Calu3 (cell line): ENCODE results near the gene HSPA14. TPM values are rescaled to one million over a fixed set of nuclear protein-coding genes. Genes with fewer than 3 reads are reported as not detected.
"Not testable (repeated sequence)": the region's sequence is repeated elsewhere in the genome, so short reads cannot be mapped to it uniquely, and the experiment has no call there.

Source experiments
- BruUV-seq: library from RNA; stranded (reverse); fragments of 400-500 nt; replicated peaks from 2 replicates; lab custom pipeline; 2021; lab: Mats Ljungman, UMichigan
- CTCF ChIA-PET: fragments of 300-600 bp; sonication (Branson Sonifier 250); formaldehyde crosslinking; loops from one replicate; lab custom pipeline; 2022; ENCODE audit warnings: antibody characterized with exemption; lab: Charles Lee
- DNase-seq: peaks from one replicate; pipeline ENCODE4 v3.0.0; 2022
- H3K27ac Mint-ChIP-seq: one replicate; pipeline ENCODE4 v1.8.0; 2022; ENCODE audit warnings: mixed read lengths; ENCODE audit not compliant: unreplicated experiment
- H3K27me3 Mint-ChIP-seq: one replicate; pipeline ENCODE4 v1.8.0; 2022; ENCODE audit warnings: mixed read lengths; ENCODE audit not compliant: unreplicated experiment
- H3K36me3 Mint-ChIP-seq: one replicate; pipeline ENCODE4 v1.8.0; 2022; ENCODE audit warnings: mild to moderate bottlenecking, moderate library complexity, mixed read lengths; ENCODE audit not compliant: insufficient read depth, unreplicated experiment
- H3K4me1 Mint-ChIP-seq: one replicate; pipeline ENCODE4 v1.8.0; 2022; ENCODE audit warnings: mild to moderate bottlenecking, low read depth, mixed read lengths; ENCODE audit not compliant: unreplicated experiment
- H3K4me3 Mint-ChIP-seq: one replicate; pipeline ENCODE4 v1.8.0; 2022; ENCODE audit warnings: mild to moderate bottlenecking, low read depth, moderate library complexity, mixed read lengths; ENCODE audit not compliant: unreplicated experiment
- H3K9me3 Mint-ChIP-seq: one replicate; pipeline ENCODE4 v1.8.0; 2022; ENCODE audit warnings: low read depth, mixed read lengths; ENCODE audit not compliant: unreplicated experiment
- CTCF ChIP-seq: fragments of 200-600 bp; IDR thresholded peaks from one replicate; pipeline ENCODE4 v1.8.0; 2022; ENCODE audit warnings: antibody characterized with exemption; ENCODE audit not compliant: unreplicated experiment
- intact Hi-C: fragments of 100-400 bp; cut with micrococcal nuclease; formaldehyde crosslinking; loops from one replicate; pipeline ENCODE4 v1.10.0; 2022; ENCODE audit not compliant: unreplicated experiment
- total RNA-seq: library from RNA; stranded (reverse); gene quantifications from 2 replicates; pipeline ENCODE4 v1.2.3, GENCODE V29; 2022

HSPA14 gene
- total RNA-seq, 1 experiment from 2014 or later, result 22.9 TPM

GRCh38 chr10:14859043-14859442 lies 20.9 kb downstream of the HSPA14 start:
- no TSS peak for BruUV-seq
- H3K9me3 Mint-ChIP-seq, result no peaks in the 10 kb centered on the region
- DNase-seq, result no peak

GRCh38 chr10:14859775-14860174 lies 21.7 kb downstream of the HSPA14 start:
- intact Hi-C loops, result no loop called here
- no TSS peak for BruUV-seq
- peaks cover 14% of the 10 kb centered on the region for H3K4me1 Mint-ChIP-seq
- no peak for DNase-seq
- H3K27ac Mint-ChIP-seq, result peak overlapping the region; percentile 31
- no peaks in the 10 kb centered on the region for H3K9me3 Mint-ChIP-seq
- H3K4me3 Mint-ChIP-seq, result no peak overlapping the region
- no peaks in the 10 kb centered on the region for H3K27me3 Mint-ChIP-seq
- peaks cover 7% of the 10 kb centered on the region for H3K36me3 Mint-ChIP-seq
- CTCF ChIA-PET, result no interaction called here
- no peak for TF ChIP-seq CTCF

More at GRCh38 chr10:14859043-14859442, 20.9 kb downstream of the HSPA14 start:
- intact Hi-C loops, result no loop called here
- Mint-ChIP-seq H3K36me3 (peaks cover 12% of the 10 kb centered on the region), H3K4me1 (peaks cover 14% of the 10 kb centered on the region), H3K27me3 (no peaks in the 10 kb centered on the region), H3K4me3 (no peak overlapping the region), H3K27ac (no peak overlapping the region)
- CTCF ChIA-PET, result interaction anchor here (0.6 kb wide), 1 partner anchor 631 kb away, joined by 3 read pairs; no protein-coding TSS in a partner anchor
- no peak for TF ChIP-seq CTCF

GRCh38 chr10:14860791-14861190 lies 22.7 kb downstream of the HSPA14 start:
- intact Hi-C loops, result no loop called here
- H3K27ac Mint-ChIP-seq, result peak overlapping the region; percentile 31
- BruUV-seq, result no TSS peak
- no peak for DNase-seq
- CTCF ChIA-PET, result interaction anchor here (0.6 kb wide), 1 partner anchor 24 kb away, joined by 3 read pairs; no protein-coding TSS in a partner anchor
- no peak for TF ChIP-seq CTCF
- H3K9me3 Mint-ChIP-seq, result no peaks in the 10 kb centered on the region
- no peaks in the 10 kb centered on the region for H3K27me3 Mint-ChIP-seq
- peaks cover 7% of the 10 kb centered on the region for H3K36me3 Mint-ChIP-seq
- H3K4me3 Mint-ChIP-seq, result no peak overlapping the region
- H3K4me1 Mint-ChIP-seq, result peaks cover 14% of the 10 kb centered on the region

- peaks cover 14% of the 10 kb centered on the region for H3K4me1 Mint-ChIP-seq
- H3K27me3 Mint-ChIP-seq, DNase-seq, BruUV-seq, H3K4me3 Mint-ChIP-seq, H3K27ac Mint-ChIP-seq, intact Hi-C loops, H3K9me3 Mint-ChIP-seq: not testable (repeated sequence)
- peaks cover 15% of the 10 kb centered on the region for H3K36me3 Mint-ChIP-seq
- CTCF ChIA-PET, result interaction anchor here (0.7 kb wide), 1 partner anchor 276 kb away, joined by 13 read pairs; no protein-coding TSS in a partner anchor
Observed at GRCh38 chr10:14864466-14864865, 26.4 kb downstream of the HSPA14 start.

- H3K9me3 Mint-ChIP-seq, H3K27me3 Mint-ChIP-seq, H3K4me3 Mint-ChIP-seq, DNase-seq, CTCF ChIA-PET, H3K27ac Mint-ChIP-seq, BruUV-seq, intact Hi-C loops: not testable (repeated sequence)
- H3K36me3 Mint-ChIP-seq, result peaks cover 19% of the 10 kb centered on the region
- H3K4me1 Mint-ChIP-seq, result peaks cover 13% of the 10 kb centered on the region
Observed at GRCh38 chr10:14864871-14865270, 26.8 kb downstream of the HSPA14 start.
